NCI-H524 treated with DMSO at 0.1 percent for 48 hours (cell line): Measurements from ENCODE around the gene PXDC1.
A peak's percentile ranks its signal among the peaks of the same experiment; 100 is the strongest.
"Not testable (repeated sequence)": the region's sequence is repeated elsewhere in the genome, so short reads cannot be mapped to it uniquely, and the experiment has no call there.

ENCODE experiments used
- DNase-seq: peaks from one replicate; lab custom pipeline; 2025; lab: John Stamatoyannopoulos, UW

Gene PXDC1

GRCh38 chr6:3762359-3762758, 10.8 kb upstream of the PXDC1 start:
- DNase-seq, result no peak

- no peak for DNase-seq
These were observed 10.4 kb upstream of the PXDC1 start for GRCh38 chr6:3761989-3762270.

- DNase-seq, result no peak
These were observed 8.2 kb upstream of the PXDC1 start for GRCh38 chr6:3759646-3760232.

- DNase-seq, result no peak
These were observed 7.3 kb upstream of the PXDC1 start for GRCh38 chr6:3758842-3759144.

GRCh38 chr6:3757998-3758841, 6.7 kb upstream of the PXDC1 start:
- DNase-seq, result not testable (repeated sequence)

GRCh38 chr6:3757241-3757641, 5.7 kb upstream of the PXDC1 start:
- peak; percentile 22 for DNase-seq

DNA sequence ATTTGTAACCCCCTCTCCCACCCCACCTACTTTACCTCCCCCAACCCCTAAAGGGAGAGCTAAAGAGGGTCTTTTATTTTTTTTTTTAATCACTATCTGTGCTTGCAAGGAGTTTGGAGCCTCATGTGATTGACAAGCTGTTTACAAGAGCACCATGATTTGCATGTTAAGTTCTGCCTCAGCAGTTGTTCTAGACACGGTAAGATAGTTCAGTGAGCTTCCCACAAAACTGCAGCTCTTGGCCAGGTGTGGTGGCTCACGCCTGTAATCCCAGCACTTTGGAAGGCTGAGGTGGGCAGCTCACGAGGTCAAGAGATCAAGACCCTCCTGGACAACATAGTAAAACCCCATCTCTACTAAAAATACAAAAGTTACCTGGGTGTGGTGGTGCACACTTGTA, 5.0 kb upstream of the PXDC1 start:
- DNase-seq, result no peak

DNA sequence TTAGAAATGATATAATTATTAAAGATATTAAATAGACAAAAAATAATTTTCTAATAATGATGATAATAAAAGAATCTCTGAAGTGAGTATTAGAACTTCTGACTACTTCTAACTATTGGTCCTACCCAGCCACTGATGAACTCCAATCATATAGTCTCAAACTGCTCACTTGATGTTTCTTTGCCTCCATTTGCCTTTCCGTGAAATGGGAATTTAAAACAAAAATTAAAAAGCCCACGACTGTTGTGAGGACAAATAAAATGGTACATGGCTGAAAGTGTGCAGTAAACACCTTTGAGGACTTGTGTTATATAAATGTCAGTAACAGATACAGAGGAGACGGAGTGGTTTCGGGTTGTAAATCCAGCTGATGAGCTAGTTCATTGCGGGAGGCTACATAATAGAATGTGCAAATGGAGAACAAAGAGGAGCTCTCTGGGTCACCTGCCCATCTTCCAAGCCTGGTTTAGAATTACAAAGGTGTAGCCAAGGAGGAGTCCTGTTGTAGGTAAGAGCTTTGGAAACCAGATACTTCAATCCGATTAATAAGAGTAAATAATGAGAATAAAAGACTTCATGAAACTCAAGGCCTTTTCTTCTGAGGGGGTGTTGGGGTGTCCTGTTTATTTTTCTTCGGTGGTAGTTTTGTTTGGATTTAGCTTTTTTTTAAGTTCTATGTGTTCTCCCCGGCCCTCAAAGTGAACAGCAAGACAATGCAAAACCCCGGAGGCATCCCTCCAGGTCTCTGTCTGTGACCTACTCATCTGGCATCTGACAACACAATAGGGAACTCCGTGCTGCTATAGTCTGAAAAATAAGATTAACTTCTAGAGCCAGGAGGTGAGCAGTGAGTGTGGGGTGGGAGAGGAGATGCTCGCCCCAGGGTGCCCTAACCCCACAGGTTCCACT, 4.4 kb upstream of the PXDC1 start:
- DNase-seq, result no peak

- no peak for DNase-seq
These were observed 3.3 kb upstream of the PXDC1 start for GRCh38 chr6:3754776-3755175.

GRCh38 chr6:3754032-3754725, 2.7 kb upstream of the PXDC1 start:
- not testable (repeated sequence) for DNase-seq

GRCh38 chr6:3753228-3753835, 1.8 kb upstream of the PXDC1 start:
- DNase-seq, result no peak

DNA sequence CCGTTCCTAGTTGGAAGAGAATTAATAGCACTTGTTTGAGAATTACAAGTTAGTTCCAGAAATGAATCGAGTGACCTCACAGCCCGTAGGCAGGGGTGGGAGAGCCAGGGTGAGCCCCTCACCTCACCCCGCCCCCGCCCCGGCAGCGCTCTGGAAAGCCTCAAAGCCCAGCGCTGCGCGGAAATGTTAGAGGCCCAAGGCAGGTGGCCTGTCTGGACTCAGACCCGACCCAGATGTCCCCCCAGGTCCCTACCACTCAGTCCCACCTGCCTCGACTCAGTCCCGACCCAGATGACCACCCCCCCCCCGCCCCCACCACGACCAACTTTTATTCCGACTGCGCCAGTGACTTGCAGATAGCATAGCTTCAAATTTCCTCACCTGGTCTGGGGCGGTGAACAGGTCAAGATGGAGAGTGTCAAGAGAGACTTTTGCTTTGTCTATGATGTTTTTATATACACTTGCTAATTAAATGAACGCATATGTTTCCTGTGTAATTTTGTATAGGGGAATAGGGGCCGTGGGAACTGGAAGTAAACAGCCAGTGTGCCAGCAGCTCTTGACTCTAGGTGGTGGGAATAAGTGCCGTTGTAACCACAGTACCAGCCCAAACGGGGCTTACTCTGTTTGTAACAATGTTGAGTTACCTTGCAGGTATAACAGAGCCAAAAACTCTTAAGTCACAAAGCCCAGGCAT, 1.2 kb upstream of the PXDC1 start:
- DNase-seq, result no peak

- DNase-seq, result no peak
These were observed 417 bp upstream of the PXDC1 start for GRCh38 chr6:3751730-3752530.

- no peak for DNase-seq
These were observed 1.0 kb downstream of the PXDC1 start for GRCh38 chr6:3750317-3751076.

DNA sequence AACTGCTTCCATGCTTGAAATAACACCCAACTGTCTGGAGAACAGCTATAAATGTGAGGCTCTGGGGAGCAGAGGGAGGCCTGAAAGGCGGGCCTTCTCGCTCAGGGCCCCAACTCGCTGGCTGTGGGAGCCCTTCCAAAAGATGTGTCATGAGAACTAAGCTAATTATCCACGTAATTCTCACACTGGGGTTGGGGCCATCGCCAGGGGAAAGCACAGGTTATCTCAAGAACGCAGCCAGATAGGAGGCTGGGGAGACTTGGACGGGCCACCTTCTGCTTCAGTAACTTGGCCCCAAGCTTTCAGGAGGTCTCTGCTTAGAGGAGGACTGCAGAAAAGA, 1.6 kb downstream of the PXDC1 start:
- no peak for DNase-seq

- no peak for DNase-seq
These were observed 2.3 kb downstream of the PXDC1 start for GRCh38 chr6:3749067-3749841.

DNA sequence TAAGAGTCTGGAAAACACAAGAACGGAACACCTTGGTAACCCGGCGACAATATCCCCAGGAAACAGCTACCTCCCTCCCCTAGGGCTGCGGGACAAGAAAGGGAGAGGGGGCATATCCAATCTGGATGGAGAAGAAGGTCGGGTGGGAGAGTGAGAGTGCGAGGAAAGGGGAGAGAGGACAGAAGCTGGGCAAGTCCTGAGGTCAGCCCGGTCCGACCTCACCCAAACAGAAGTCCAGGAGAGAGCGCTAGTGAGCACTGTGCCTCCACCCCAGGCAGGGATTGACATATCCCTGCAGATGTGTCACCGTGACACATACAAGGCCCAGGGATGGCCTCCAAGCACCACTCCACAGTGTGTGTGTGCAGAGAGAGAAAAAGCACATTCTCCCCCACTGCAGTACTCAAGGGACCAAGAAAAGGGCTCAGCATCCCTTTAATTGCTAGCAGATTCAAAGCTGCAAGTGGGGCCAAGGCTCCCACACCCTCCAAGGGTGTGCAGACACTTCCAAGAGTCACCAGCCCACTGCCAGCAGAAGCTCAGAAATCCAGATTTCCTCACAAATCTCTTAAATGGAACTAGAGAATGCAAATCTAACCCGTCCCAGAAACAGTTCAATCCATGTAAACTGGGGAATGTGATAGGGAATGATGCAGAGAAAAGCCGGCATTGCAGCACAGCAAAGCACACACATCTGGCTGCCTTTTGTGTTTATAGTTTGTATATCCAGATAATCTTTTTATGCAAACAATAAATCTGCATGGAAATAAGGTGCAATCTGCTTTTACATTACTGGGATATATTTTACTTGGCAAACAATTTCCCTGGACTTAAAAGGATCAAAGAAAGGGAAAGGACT, 3.1 kb downstream of the PXDC1 start:
- no peak for DNase-seq

GRCh38 chr6:3747100-3747737, 4.3 kb downstream of the PXDC1 start:
- DNase-seq, result no peak
